Esophagus muscularis mucosa (tissue), 4 donors: Measurements from ENCODE around the gene KCNJ9. TPM values are rescaled to one million over a fixed set of nuclear protein-coding genes. Genes with fewer than 3 reads are reported as not detected.

ENCODE experiments used
- DNase-seq: peaks from one replicate; pipeline ENCODE4 v3.0.0-alpha.2; 2017; ENCODE audit errors: extremely low spot score
- H3K27ac ChIP-seq, 4 donors: fragments of 200-600 bp; sonication (generic); replicated peaks in 1 of 4; 1 replicate in 3 of 4; 2 replicates in 1 of 4; pipeline ENCODE4 v1.5.1; 2016 to 2019; ENCODE audit warnings: mild to moderate bottlenecking in 1 of 4
- H3K27me3 ChIP-seq, 4 donors: fragments of 200-600 bp; sonication (generic); one replicate each; pipeline versions ENCODE4 v1.5.1 to v1.6.0; 2016 to 2019
- H3K36me3 ChIP-seq, 4 donors: fragments of 200-600 bp; sonication (generic); one replicate each; pipeline ENCODE4 v1.5.1; 2016 to 2019
- H3K4me1 ChIP-seq, 4 donors: fragments of 200-600 bp; sonication (generic); one replicate each; pipeline ENCODE4 v1.5.1; 2016 to 2019
- H3K4me3 ChIP-seq, 4 donors: fragments of 200-600 bp; sonication (generic); 1 replicate in 2 of 4; 2 replicates in 2 of 4; pipeline ENCODE4 v1.5.1; 2016 to 2019; ENCODE audit warnings: mild to moderate bottlenecking in 4 of 4, moderate library complexity in 1 of 4
- H3K9me3 ChIP-seq, 4 donors: fragments of 200-600 bp; sonication (generic); 1 replicate in 3 of 4; 2 replicates in 1 of 4; pipeline ENCODE4 v1.5.1; 2016 to 2019
- CTCF ChIP-seq, 3 experiments: fragments of 200-600 bp in 2 of 3; fragments of 450-650 bp in 1 of 3; sonication (generic) in 2 of 3; IDR thresholded peaks; one replicate each; pipeline ENCODE4 v1.5.1; 2017 to 2019; ENCODE audit warnings: antibody characterized with exemption in 3 of 3, mild to moderate bottlenecking in 2 of 3, moderate library complexity in 1 of 3
- EP300 ChIP-seq: sonication (generic); formaldehyde crosslinking; IDR thresholded peaks from one replicate; pipeline ENCODE4 v1.6.1; 2017; ENCODE audit warnings: antibody characterized with exemption
- POLR2A ChIP-seq: fragments of 450-650 bp; IDR thresholded peaks from one replicate; pipeline ENCODE4 v1.6.1; 2017; ENCODE audit warnings: antibody characterized with exemption, moderate library complexity, mild to moderate bottlenecking, low read depth
- POLR2AphosphoS5 ChIP-seq, 2 donors: sonication (generic); formaldehyde crosslinking; IDR thresholded peaks; one replicate each; pipeline ENCODE4 v1.6.1; 2017; ENCODE audit warnings: antibody characterized with exemption in 2 of 2
- WGBS: methylation state at CpG from one replicate; pipeline ENCODE4 v1.1.5; 2018; 5-methylcytosine and 5-hydroxymethylcytosine counted together
- intact Hi-C: fragments of 100-400 bp; cut with DNase I; formaldehyde crosslinking; loops from one replicate; pipeline ENCODE4 v1.15.1; 2023
- total RNA-seq, 4 donors: library from RNA; depleted of rRNA; stranded (reverse); fragments of >200 nt; gene quantifications; one replicate each; pipeline versions ENCODE4 v1.1.0 to v1.2.1, GENCODE V29; 2016

Gene KCNJ9
- total RNA-seq, 4 donors from 2014 or later = not detected

GRCh38 chr1:160136121-160136925 is 55.0 kb downstream of the KCNJ9 start:
- no peaks in the 10 kb centered on the region for H3K9me3 ChIP-seq
- intact Hi-C loops = no loop called here
- no peak for TF ChIP-seq POLR2AphosphoS5 (IDR thresholded peaks at IDR 0.05)
- no peaks in the 10 kb centered on the region for H3K27me3 ChIP-seq
- no peak overlapping the region for H3K4me3 ChIP-seq
- WGBS = 85% methylated on average over 20 of the region's 22 CpGs
- peak overlapping the region; percentile 72 to 87 (median 84) for H3K27ac ChIP-seq
- H3K4me1 ChIP-seq = peaks cover 13 to 58% (median 35%) of the 10 kb centered on the region in 4 donors
- no peak for DNase-seq
- H3K36me3 ChIP-seq = peaks cover 24 to 76% (median 65%) of the 10 kb centered on the region in 4 donors

- Histone ChIP-seq H3K27me3 (no peaks in the 10 kb centered on the region), H3K4me3 (no peak overlapping the region), H3K27ac (peak overlapping the region; percentile 72 to 87 (median 84)), H3K4me1 (peaks cover 7 to 53% (median 29%) of the 10 kb centered on the region in 4 donors), H3K9me3 (no peaks in the 10 kb centered on the region), H3K36me3 (peaks cover 24 to 81% (median 68%) of the 10 kb centered on the region in 4 donors)
- intact Hi-C loops = no loop called here
- TF ChIP-seq POLR2AphosphoS5 (IDR thresholded peaks at IDR 0.05) (no peak), EP300 (no peak), CTCF (IDR thresholded peaks at IDR 0.05) (no peak), POLR2A (no peak)
- DNase-seq = no peak
- 79% methylated on average over 2 of the region's 5 CpGs for WGBS
Observed at GRCh38 chr1:160136926-160137200, 55.5 kb downstream of the KCNJ9 start.

GRCh38 chr1:160137216-160137862 is 56.0 kb downstream of the KCNJ9 start:
- TF ChIP-seq POLR2AphosphoS5 (IDR thresholded peaks at IDR 0.05) (peak in 1 of 2 donors; percentile 11), POLR2A (no peak)
- no peak for DNase-seq
- no peaks in the 10 kb centered on the region for H3K27me3 ChIP-seq

GRCh38 chr1:160139840-160140239 is 58.5 kb downstream of the KCNJ9 start:
- TF ChIP-seq POLR2A (no peak), POLR2AphosphoS5 (IDR thresholded peaks at IDR 0.05) (no peak), CTCF (IDR thresholded peaks at IDR 0.05) (no peak), EP300 (no peak)
- Histone ChIP-seq H3K27me3 (no peaks in the 10 kb centered on the region), H3K27ac (peak overlapping the region in 3 of 4 donors; percentile 4 to 8 (median 5)), H3K4me1 (peaks cover 0 to 34% (median 19%) of the 10 kb centered on the region in 4 donors), H3K9me3 (no peaks in the 10 kb centered on the region), H3K36me3 (peaks cover 26 to 71% (median 60%) of the 10 kb centered on the region in 4 donors), H3K4me3 (no peak overlapping the region)
- intact Hi-C loops = no loop called here
- no peak for DNase-seq
- 96% methylated on average over 8 of the region's 8 CpGs for WGBS

More at GRCh38 chr1:160137216-160137862, 56.0 kb downstream of the KCNJ9 start:
- Histone ChIP-seq H3K36me3 (peaks cover 24 to 86% (median 73%) of the 10 kb centered on the region in 4 donors), H3K4me3 (no peak overlapping the region), H3K9me3 (no peaks in the 10 kb centered on the region), H3K27ac (peak overlapping the region; percentile 72 to 87 (median 84)), H3K4me1 (peaks cover 5 to 48% (median 25%) of the 10 kb centered on the region in 4 donors)
- intact Hi-C loops = no loop called here
- 85% methylated on average over 8 of the region's 8 CpGs for WGBS

Other genes with a start within 250 kb of the KCNJ9 start
- not detected for gene VSIG8, start 218.9 kb upstream of the KCNJ9 start, total RNA-seq
- gene CFAP45, start 181.4 kb upstream of the KCNJ9 start, total RNA-seq = under 1 TPM in 2 of 4 donors, not detected in 2; 0.17 to 0.32 TPM
- gene TAGLN2, start 156.0 kb upstream of the KCNJ9 start, total RNA-seq = 100 to 1,000 TPM; 125 to 276 (median 228) TPM
- gene IGSF9, start 135.9 kb upstream of the KCNJ9 start, total RNA-seq = under 1 TPM in 2 of 4 donors, not detected in 2; 0.17 to 0.23 TPM
- gene SLAMF9, start 127.3 kb upstream of the KCNJ9 start, total RNA-seq = not detected
- gene PIGM, start 49.5 kb upstream of the KCNJ9 start, total RNA-seq = 1 to 10 TPM; 2.8 to 4.9 (median 4.6) TPM
- under 1 TPM in 1 of 4 donors, not detected in 3; 0.06 TPM for gene KCNJ10, start 11.4 kb upstream of the KCNJ9 start, total RNA-seq
- gene IGSF8, start 17.1 kb downstream of the KCNJ9 start, total RNA-seq = 10 to 100 TPM; 12.0 to 27.0 (median 21.9) TPM
- 100 to 1,000 TPM; 101 to 214 (median 130) TPM for gene ATP1A2, start 34.2 kb downstream of the KCNJ9 start, total RNA-seq
- 1 to 10 TPM in 1 of 4 donors, under 1 TPM in 2, not detected in 1; 0.17 to 2.1 (median 0.98) TPM for gene ATP1A4, start 70.1 kb downstream of the KCNJ9 start, total RNA-seq
- 1 to 10 TPM; 2.9 to 4.9 (median 4.6) TPM for gene CASQ1, start 109.0 kb downstream of the KCNJ9 start, total RNA-seq
- 100 to 1,000 TPM; 161 to 286 (median 239) TPM for gene PEA15, start 123.8 kb downstream of the KCNJ9 start, total RNA-seq
- 100 to 1,000 TPM; 111 to 191 (median 172) TPM for gene DCAF8, start 181.0 kb downstream of the KCNJ9 start, total RNA-seq
- gene PEX19, start 203.6 kb downstream of the KCNJ9 start, total RNA-seq = 10 to 100 TPM; 43.6 to 54.2 (median 46.1) TPM